ENCODE data around the gene ROBO2.

The ROBO2 gene

DNA sequence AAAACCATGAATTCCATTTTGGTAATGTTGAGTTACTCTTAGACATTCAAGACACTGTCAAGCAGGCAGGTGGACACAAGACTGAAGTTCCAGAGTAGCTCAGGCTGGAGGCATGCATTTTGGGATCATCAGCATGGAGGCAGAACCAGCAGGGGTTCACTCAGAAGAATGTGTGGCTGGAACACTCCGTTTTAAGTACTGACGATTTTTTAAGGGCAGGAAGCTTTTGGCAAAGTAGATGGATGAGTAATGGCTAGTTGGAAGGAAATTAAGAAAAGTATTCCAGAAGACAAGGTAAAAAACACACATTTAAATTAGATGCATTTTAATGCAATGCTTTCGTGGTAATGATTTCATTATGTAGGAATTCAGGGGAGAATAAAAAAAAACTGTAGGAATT lies 420.4 kb downstream of the ROBO2 start:
- no peak for DNase-seq (ENCODE audit: low read depth)
- TF ChIP-seq, protein P1, sequence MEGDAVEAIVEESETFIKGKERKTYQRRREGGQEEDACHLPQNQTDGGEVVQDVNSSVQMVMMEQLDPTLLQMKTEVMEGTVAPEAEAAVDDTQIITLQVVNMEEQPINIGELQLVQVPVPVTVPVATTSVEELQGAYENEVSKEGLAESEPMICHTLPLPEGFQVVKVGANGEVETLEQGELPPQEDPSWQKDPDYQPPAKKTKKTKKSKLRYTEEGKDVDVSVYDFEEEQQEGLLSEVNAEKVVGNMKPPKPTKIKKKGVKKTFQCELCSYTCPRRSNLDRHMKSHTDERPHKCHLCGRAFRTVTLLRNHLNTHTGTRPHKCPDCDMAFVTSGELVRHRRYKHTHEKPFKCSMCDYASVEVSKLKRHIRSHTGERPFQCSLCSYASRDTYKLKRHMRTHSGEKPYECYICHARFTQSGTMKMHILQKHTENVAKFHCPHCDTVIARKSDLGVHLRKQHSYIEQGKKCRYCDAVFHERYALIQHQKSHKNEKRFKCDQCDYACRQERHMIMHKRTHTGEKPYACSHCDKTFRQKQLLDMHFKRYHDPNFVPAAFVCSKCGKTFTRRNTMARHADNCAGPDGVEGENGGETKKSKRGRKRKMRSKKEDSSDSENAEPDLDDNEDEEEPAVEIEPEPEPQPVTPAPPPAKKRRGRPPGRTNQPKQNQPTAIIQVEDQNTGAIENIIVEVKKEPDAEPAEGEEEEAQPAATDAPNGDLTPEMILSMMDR (IDR thresholded peaks at IDR 0.05; ENCODE audit: low read length, missing control alignments): no peak
- H3K4me3 ChIP-seq (replicated peaks; ENCODE audit: low read depth, low read length): no peak overlapping the region

DNA sequence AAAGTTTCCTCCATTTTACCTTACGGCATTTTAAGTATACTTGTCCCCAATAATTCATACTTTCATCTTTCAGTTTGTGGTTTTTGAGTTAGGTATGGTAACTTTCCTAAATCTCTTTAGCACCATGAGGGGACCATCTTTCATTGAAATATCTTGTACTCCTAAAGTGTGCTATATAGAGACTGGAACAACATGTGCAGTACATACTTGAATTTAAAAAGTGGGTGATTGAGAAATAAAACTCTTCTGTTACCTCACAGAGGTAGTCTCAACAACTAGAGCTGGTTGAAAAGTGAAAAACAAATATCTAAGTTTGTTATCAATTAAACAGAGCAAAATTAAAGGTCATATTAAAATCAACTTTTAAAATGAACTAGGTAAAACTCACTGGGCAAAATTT lies 423.1 kb downstream of the ROBO2 start:
- no peak for DNase-seq (ENCODE audit: low read depth)
- TF ChIP-seq, protein P1 (IDR thresholded peaks at IDR 0.05; ENCODE audit: low read length, missing control alignments): no peak
- no peak overlapping the region for H3K4me3 ChIP-seq (replicated peaks; ENCODE audit: low read depth, low read length)

DNA sequence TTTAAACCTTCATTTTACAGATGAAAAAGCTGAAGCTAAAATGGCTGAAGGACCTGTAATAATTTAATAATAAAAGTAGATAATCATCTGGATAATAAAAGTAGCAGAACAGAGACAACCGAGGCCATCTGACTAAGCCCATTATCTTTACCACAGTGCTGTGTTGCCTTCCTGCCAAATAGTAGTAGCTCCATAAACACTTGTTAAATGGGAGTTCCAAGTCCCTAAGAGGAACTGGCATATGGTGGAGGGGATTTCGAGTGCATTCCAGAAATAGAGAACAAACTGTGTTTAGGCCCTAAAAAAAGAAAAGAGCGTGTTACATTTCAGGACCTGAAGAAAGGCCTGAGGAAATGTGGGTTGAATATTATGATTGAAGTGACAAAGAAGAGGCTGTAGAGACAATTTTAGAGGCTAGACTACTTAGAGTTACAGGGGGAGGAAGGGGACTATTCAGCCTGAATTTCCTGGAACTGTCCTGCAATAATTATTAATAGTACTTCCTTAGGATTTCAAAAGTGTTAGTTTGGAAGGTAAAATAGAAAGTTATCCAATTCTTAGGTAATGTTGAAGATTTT lies 424.3 kb downstream of the ROBO2 start:
- H3K4me3 ChIP-seq (replicated peaks; ENCODE audit: low read depth, low read length): no peak overlapping the region
- DNase-seq (ENCODE audit: low read depth): no peak
- TF ChIP-seq, protein P1 (IDR thresholded peaks at IDR 0.05; ENCODE audit: low read length, missing control alignments): no peak

- no peak overlapping the region for H3K4me3 ChIP-seq (replicated peaks; ENCODE audit: low read depth, low read length)
- TF ChIP-seq, protein P1 (IDR thresholded peaks at IDR 0.05; ENCODE audit: low read length, missing control alignments): no peak
- no peak for DNase-seq (ENCODE audit: low read depth)
Observed at GRCh38 chr3:77466562-77467115, 426.7 kb downstream of the ROBO2 start.

DNA sequence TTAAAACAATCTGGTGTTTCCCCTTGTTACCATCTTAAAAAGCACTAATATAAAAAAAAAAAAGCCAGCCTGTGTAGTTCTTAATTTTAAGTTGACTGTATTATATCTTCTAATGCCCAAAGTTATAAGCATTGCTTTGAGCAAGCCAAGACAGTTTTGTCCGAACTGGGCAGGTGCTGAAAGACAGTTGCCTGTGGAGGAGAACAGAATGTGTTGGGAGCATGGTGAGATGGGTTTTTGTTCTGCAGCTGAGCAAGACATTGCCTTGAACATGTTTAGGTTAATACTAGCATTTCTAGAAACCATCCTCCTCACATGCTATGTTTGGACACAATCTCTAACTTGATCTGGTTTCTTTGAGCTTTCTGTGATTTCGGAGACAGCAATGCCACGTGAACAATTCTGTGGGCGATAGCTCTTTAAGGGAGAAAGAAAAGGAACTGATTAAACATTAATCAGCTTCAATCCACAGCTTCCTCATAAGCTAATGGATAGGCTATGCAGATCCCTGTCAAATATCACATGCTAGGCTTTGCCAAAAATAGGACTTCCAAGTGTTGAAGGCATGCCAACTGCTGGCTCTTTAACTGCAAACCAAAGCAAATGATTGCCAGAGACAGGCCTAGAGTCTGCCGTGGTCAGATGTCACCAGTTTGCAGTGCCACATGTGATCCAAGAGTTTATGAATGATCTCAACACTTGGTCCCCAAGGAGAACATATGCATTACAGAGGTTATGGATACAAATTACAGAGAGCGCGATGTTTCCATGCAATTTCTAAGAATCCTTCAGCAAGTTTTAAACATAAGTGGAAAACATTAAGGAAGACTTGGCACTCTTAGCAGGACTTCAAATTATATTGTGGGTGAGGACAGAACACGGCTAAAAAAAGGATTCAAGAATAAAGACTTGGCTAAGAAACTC lies 428.1 kb downstream of the ROBO2 start:
- H3K4me3 ChIP-seq (replicated peaks; ENCODE audit: low read depth, low read length): no peak overlapping the region
- TF ChIP-seq, protein P1 (IDR thresholded peaks at IDR 0.05; ENCODE audit: low read length, missing control alignments): no peak
- DNase-seq (ENCODE audit: low read depth): no peak

- TF ChIP-seq, protein P1 (IDR thresholded peaks at IDR 0.05; ENCODE audit: low read length, missing control alignments): no peak
- no peak for DNase-seq (ENCODE audit: low read depth)
- no peak overlapping the region for H3K4me3 ChIP-seq (replicated peaks; ENCODE audit: low read depth, low read length)
Observed at GRCh38 chr3:77468626-77469020, 428.7 kb downstream of the ROBO2 start.

Data from fibroblast of pulmonary artery (primary cell).